HTR-8/SVneo (cell line): ENCODE results near the gene ITIH5.
"Not testable (repeated sequence)": the region's sequence is repeated elsewhere in the genome, so short reads cannot be mapped to it uniquely, and the experiment has no call there.

Experiments used
- DNase-seq: peaks from one replicate; pipeline ENCODE4 v3.0.0; 2011; ENCODE audit warnings: low spot score, mixed read lengths; ENCODE audit not compliant: insufficient read length
- FAIRE-seq: peaks from 2 replicates; lab custom pipeline; 2011; peaks lifted over from hg19 to GRCh38; lab: Jason Lieb, UNC

Gene ITIH5

GRCh38 chr10:7690885-7691597, 24.3 kb upstream of the ITIH5 start:
- not testable (repeated sequence) for DNase-seq, FAIRE-seq

GRCh38 chr10:7689591-7689990, 22.8 kb upstream of the ITIH5 start:
- DNase-seq (no peak), FAIRE-seq (no peak)

- peak; percentile 72 for DNase-seq
- FAIRE-seq, result peak; percentile 83
These were observed 20.6 kb upstream of the ITIH5 start for GRCh38 chr10:7687228-7687907.

- DNase-seq, result no peak
These were observed 19.8 kb upstream of the ITIH5 start for GRCh38 chr10:7686351-7687171.

GRCh38 chr10:7680078-7680477, 13.3 kb upstream of the ITIH5 start:
- DNase-seq, FAIRE-seq: not testable (repeated sequence)

More at GRCh38 chr10:7686351-7687171, 19.8 kb upstream of the ITIH5 start:
- no peak for FAIRE-seq

GRCh38 chr10:7679256-7679655, 12.5 kb upstream of the ITIH5 start:
- no peak for DNase-seq

GRCh38 chr10:7672341-7673134, 5.8 kb upstream of the ITIH5 start:
- FAIRE-seq (no peak), DNase-seq (no peak)

More at GRCh38 chr10:7679256-7679655, 12.5 kb upstream of the ITIH5 start:
- no peak for FAIRE-seq

- FAIRE-seq (no peak), DNase-seq (no peak)
These were observed 3.4 kb upstream of the ITIH5 start for GRCh38 chr10:7670157-7670556.

- DNase-seq, result no peak
- FAIRE-seq, result no peak
These were observed 736 bp upstream of the ITIH5 start for GRCh38 chr10:7667262-7668141.

- DNase-seq, result no peak
- no peak for FAIRE-seq
These were observed 999 bp downstream of the ITIH5 start for GRCh38 chr10:7665767-7666166.

GRCh38 chr10:7664707-7665106, 2.1 kb downstream of the ITIH5 start:
- no peak for DNase-seq
- FAIRE-seq, result no peak

GRCh38 chr10:7662522-7662921, 4.2 kb downstream of the ITIH5 start:
- FAIRE-seq, result no peak

GRCh38 chr10:7659560-7659959, 7.2 kb downstream of the ITIH5 start:
- FAIRE-seq, result no peak
- no peak for DNase-seq

More at GRCh38 chr10:7662522-7662921, 4.2 kb downstream of the ITIH5 start:
- DNase-seq, result no peak

- no peak for DNase-seq
- no peak for FAIRE-seq
These were observed 9.2 kb downstream of the ITIH5 start for GRCh38 chr10:7657552-7657951.

- FAIRE-seq, DNase-seq: not testable (repeated sequence)
These were observed 9.7 kb downstream of the ITIH5 start for GRCh38 chr10:7657079-7657478.

- FAIRE-seq (no peak), DNase-seq (no peak)
These were observed 14.8 kb downstream of the ITIH5 start for GRCh38 chr10:7651853-7652470.

GRCh38 chr10:7649673-7650300, 17.0 kb downstream of the ITIH5 start:
- no peak for FAIRE-seq

GRCh38 chr10:7647062-7647664, 19.6 kb downstream of the ITIH5 start:
- FAIRE-seq (no peak), DNase-seq (no peak)

More at GRCh38 chr10:7649673-7650300, 17.0 kb downstream of the ITIH5 start:
- DNase-seq, result no peak
